SHP77 (cell line): ENCODE results near the gene SCAMP4.

ENCODE experiments used
- DNase-seq, 2 experiments: peaks; one replicate each; lab custom pipeline; 2025; lab: John Stamatoyannopoulos, UW

Gene SCAMP4, protein sequence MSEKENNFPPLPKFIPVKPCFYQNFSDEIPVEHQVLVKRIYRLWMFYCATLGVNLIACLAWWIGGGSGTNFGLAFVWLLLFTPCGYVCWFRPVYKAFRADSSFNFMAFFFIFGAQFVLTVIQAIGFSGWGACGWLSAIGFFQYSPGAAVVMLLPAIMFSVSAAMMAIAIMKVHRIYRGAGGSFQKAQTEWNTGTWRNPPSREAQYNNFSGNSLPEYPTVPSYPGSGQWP

DNA sequence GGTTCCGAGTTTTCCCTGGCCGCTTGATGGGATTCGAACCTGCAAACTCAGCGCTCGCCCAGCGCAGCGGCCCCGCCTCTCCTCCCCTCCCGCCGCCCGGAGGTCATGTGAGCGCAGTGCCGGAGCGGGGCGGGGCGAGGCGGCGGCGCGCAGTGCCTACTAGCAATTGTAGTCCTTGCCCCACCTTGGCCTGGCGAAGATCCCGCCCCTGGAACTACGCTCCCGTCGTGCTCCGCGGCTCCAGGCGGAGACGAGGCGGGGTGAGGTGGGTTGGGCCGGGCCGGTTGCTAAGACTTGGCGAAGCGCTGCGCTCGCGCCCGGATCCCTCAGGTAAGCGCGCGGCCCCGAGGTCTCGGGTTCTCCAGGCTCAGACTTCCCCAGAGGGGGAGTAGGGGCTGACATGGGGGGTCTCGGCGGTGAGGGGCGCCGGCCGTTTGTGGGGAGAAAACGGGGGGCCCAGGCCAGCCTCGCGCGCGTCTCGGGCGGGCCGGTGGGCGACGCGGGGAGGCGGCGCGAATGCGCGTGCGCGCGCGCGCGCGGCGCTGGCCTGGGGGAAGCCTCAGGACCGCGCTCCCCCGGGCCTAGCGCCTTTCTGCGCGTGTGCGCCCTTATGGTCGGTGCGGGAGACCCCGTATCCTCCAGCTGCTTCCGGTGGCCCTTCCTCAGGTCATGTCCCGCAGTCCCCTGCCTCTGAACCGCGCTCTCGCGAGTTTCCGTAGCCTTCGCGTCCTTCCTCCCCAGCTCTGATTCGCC lies at the start of gene SCAMP4, which contains the start of gene ADAT3:
TSS of gene SCAMP4 (plus strand) at position 290 of the 753 bp plus-strand sequence. CDS start 9,621 bp downstream, outside the sequence.
TSS of gene ADAT3 (plus strand) at position 290 of the 753 bp plus-strand sequence. CDS start 6,649 bp downstream, outside the sequence.
- DNase-seq, result peak; percentile 93 to 98

DNA sequence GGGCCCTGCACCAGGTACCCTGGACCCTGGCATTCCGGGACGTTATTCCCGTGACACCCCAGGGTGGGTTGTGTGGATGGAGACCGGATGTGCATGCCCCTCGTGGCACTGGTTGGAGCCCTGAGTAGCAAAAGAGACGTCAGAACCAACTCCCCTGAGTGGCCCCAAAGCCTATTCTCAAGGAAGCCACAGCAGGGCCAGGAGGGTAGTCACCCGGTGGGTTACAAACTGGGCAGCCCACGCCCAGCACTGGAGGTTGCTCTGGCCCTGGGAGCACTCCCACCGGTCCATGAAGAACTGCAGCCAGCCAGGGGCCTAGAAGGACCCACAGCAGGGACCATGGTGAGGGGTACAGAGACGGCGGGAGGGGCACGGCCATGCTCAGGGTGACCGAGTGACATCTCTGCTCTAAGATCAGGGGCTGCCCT lies 49.4 kb upstream of the SCAMP4 start:
- no peak for DNase-seq

DNA sequence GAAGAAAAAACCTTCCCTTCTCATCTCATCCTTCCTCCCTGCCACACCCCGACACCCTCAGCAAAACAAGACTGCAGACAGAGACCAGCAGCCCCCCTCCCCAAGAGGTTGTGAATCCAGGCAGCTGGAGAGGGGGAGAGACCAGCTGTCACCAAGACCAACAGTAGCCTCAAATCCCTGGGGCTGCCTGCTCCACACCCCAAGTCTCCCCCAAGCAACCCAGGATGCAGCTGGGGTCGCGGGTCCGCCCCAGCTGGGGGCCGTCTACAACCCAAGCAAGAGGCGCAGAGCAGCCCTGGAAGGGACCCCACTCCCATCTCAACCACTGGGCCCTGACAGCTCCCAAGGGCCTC lies 48.9 kb upstream of the SCAMP4 start:
- DNase-seq, result no peak

DNA sequence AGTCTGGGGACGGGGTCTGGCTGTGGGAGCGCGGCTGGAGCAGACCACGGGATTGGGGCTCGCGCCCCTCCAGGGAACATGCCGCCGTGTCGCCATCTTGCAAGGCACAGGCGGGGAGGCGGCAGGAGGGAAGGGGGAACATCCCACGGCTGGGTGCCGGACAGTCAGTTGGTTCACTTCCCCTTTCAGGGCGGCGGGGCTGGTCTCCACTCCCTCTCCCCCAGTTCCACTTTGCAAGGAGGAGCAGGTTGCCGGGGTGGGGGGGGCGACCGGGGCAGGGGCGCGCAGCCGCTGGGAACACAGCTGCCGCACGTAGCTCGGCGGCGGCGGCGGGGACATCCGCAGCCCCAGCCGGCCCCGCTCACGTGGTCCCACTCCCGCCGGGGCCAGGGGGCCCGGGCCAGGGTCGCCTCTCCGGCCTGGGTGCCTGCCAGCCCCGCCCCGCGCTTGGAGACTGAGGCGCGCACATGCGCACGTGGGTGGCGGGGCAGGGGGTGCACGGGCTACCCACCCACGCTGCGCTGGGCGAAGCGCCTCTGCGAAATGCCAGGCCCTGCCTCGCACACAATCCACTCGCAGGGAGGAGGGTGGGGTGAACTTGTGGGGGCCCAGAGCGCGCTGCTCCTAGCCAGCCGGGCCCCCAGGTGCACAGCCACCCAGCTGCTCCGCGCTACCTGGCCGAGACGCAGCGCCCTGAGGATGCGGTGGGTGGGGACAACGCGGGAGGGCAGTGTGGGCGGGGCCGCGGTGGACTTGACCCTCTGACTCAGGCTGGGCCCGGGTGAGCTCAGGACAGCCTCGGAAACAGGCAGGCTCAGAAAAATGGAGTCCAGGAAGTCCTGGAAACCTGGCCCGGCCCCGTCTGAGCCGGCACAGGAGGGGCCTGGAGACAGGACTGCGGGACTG lies 48.2 kb upstream of the SCAMP4 start:
- DNase-seq, result no peak

DNA sequence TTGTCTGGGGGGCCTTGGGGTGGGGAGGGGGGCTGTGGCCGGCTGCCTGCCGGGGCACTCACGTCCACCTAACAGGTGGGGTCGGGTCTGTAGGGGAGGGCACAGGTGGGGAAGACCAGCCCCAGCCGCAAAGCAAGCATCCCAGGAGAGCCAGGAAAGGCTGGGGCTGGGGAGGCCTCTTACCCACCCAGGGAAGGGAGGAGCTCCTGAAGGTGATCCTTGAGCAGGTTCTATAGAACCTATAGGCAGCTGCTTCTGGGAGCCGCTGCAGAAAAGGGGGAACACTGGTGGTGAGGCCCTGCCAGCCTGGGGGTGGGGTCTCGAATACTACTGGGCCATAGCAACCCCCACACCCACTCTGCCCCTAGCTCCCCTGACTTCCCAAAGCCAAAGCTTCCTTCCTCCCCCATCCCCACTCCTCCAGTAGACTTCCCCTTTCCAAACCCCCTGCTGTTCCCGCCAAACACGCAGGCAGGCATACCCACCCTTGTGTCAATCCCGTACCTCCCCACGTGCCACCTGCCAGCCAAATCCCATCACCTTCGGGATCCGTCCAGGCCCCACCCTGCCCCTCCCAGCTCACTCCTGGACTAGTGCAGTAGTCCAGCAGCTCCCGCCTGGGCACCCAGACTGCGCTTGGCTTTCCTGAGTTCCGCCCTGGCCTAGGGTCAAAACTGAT lies 47.4 kb upstream of the SCAMP4 start:
- DNase-seq, result no peak

DNA sequence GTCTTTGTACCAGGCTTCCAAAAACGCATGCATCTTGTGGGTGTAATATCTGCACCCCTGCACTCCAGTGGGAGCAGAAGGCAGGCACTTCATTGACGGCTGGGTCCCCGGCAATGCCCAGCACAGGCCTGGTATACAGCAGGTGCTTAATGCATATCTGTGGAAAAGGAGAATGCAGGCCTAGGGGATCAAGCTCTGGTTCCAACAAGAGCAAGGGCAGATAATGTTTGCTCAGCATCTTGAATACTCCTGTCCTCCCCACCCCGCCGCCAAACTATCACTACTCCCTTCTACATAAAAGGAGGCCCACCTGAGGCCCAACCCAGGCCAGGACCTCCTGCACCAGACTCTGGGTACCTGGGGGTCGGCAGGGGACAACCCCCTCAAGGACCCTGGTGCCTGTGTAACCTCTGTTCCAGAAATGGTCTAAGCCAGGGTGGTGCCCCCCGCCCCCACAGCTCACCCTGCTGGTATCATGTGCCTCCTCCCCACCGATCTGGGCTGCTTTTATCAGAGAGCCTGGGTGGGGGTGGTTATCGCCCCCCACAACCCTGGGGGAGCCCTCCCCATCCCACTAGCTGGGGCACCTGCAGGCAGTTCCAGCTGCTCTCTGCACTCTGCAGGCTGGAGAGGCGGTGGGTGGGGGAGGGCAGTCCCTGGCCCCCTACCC lies 46.7 kb upstream of the SCAMP4 start:
- DNase-seq, result no peak

DNA sequence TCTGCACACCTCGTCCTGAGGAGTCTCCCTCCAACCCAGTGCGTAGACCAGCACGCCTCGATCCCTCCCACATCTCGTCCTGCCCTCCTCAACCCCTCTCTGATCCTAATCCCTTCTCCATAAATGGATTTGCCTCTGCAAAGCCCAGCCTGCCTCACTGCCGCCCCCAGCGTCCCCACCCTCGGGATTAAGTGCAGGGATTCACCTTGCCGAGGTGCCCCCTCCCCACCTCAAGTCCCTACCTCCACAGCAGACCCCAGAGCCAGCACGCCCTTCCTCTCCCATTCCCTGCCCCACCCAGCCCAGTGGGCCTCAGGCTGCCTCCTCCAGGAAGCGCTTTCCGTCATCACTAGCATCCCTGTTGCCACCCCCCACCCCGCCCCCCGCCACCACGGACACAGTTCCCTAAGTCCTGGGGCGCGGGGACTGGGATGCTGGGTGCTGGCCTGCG lies 45.8 kb upstream of the SCAMP4 start:
- DNase-seq, result no peak

DNA sequence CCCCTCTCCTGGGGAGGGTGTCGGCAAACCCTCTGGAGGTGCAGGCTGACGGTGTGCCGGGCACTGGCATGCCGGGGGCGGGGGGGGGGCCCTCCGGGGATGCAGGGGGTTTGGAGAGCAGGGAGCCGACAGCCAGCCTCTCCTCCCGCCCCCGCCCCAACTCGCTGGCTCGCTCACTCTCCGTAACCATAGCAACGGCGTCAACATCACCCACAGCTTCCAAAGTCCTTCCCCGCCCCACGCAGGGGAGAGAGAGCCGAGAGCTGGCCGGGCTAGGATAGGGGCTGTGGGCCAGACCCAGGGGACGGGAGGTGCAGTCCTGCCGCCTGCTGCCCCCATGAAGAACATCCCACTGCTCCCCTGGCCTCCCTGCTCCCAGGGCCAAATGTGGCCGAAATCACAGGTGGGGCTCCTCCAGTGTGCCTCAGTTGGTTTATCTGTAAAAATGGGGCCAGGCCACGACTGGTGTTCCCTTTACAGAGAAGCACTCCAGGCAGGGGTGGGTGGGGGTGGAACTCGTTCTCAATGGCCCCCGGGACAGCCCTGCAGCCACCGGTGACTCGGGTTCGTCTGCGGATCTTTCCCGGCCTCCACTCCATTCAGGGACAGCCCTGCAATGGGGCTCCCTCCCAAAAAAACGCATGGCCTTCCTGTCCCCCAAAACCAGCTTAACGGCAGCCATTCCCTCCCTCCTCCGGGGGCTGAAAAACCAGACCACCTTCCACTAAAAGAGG lies 45.0 kb upstream of the SCAMP4 start:
- DNase-seq, result no peak

DNA sequence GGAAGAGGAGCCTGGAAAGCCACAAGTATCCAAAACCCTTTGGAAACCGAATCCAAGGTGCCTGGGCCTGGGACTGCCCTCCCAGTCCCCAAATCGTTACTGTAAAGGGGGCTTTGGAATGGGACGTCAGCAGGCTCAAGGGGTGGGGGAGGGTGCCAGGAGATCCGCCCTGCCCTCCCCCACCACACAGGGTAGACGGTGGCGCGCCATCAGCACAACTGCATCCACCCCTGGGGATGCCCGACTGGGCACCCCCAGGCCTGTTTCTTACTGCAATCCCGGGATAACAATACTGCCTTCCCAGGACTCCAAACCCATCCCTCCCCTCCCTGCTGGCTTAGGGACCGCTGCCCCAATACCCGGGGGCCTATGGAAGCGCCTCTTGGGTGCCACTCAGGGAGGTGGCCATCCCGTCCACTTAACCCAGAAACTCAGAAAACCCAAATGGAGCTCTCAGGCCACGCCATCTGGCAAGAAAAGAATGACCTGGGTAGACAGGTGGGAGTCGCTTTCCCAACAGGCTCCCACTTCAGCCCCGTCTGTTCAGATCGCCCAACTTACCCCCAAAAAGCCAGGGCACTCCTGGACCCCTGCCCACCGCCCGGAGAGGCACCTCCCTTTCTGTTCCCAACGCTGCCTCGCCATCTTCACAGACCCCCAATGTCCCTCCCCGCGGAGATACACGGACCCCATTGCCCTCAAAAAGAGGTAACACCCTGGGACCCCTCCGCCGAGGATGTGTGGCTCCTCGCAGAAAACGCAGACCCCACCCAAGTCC lies 44.2 kb upstream of the SCAMP4 start:
- no peak for DNase-seq

DNA sequence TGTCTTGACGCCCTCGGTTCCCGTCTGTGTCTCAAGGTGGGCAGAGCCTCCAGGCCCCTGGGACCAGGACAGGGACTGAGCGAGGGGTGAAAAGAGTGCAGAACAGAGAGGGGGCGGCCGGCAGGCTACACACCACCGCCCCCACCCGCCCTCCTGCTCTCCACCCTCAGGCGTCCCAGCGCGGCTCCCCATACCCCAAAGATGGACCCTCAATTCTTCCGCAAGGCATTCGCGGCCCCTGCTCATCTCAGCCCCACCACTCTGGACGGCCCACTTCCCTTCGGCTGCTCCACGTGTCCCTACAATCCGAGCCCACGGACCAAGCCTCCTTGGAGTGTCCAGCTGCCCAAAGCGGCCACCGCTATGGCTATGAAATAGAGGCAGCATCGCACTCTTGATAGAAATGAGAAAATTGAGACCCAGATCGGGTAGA lies 43.6 kb upstream of the SCAMP4 start:
- DNase-seq, result no peak

DNA sequence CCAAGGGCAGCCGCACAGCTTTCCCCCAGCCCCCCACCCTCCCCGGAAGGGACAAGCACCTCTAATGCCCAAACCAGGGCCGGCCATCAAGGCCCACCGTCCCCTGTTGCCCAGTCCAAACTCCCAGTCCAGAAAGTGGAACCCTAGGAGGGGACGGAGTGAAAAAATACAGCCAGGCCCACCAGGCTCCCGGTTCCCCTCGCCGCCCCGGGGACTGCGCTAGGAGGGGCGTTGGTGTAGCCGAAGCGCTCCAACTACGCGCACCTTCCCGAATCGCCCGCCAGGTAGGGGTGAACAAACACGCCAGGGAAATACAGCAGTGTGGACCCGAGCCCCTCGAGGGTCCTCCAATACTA lies 43.2 kb upstream of the SCAMP4 start:
- DNase-seq, result no peak

DNA sequence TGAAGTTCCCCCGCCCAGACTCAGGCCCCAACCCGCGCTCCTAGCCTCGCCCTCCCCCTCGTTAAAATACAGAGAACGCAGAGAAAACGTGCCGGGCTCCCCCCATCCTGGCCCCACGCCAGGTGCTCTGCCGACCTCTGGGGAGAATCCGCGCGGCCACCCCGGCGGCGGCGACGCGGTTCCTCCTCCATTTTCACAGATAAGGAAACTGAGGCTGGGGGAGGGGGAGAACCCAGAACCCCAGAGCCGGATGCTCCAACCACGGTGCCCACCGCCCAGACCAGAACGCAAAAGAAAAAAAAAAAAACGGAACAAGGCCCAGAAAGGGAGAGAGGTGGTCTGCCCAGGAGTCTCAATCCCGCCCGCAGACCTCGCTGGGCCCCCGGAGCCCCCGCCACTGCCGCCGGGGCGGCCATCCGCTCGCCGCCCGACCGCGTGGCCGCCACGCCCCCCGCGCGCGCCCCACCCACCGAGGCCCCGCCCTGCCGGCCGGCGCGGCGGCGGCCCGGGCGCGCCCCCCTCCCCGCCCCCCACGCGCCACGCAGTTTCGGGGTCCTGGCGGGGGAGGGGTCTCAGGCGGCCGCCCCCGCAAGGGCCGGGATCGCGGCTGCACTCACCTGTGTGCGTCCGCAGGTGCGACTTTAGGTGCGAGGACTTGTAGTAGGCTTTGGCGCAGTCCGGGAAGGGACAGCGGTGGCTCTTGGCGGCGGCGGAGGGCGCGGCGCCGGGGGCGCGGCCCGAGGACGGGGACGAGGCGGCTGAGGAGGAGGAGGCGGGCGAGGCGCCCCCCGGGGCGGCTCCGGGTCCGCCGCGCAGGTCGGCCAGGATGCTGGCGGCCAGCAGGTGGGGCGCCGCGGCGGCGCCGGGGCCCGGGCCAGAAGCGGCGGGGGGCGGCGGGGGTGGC lies 42.5 kb upstream of the SCAMP4 start:
- no peak for DNase-seq

DNA sequence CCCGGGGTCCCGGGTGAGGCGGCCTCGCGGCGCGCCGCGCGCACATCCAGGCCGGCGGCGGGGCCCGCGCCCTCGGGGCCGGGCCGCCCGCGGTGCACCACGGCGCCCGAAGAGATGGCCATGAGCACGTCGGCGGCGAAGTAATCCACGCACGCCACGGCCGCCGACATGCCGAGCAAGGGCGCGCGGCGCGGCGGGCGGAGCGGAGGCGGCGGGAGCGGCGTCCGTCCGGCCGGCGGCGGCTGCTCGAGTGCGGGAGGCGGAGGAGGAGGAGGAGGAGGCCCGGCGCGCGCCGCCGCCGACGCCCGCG lies 41.9 kb upstream of the SCAMP4 start, which contains the start of gene KLF16:
TSS of gene KLF16 (minus strand) at position 252 of the 310 bp plus-strand sequence. CDS start at position 170, 82 bp downstream.
- DNase-seq, result no peak

DNA sequence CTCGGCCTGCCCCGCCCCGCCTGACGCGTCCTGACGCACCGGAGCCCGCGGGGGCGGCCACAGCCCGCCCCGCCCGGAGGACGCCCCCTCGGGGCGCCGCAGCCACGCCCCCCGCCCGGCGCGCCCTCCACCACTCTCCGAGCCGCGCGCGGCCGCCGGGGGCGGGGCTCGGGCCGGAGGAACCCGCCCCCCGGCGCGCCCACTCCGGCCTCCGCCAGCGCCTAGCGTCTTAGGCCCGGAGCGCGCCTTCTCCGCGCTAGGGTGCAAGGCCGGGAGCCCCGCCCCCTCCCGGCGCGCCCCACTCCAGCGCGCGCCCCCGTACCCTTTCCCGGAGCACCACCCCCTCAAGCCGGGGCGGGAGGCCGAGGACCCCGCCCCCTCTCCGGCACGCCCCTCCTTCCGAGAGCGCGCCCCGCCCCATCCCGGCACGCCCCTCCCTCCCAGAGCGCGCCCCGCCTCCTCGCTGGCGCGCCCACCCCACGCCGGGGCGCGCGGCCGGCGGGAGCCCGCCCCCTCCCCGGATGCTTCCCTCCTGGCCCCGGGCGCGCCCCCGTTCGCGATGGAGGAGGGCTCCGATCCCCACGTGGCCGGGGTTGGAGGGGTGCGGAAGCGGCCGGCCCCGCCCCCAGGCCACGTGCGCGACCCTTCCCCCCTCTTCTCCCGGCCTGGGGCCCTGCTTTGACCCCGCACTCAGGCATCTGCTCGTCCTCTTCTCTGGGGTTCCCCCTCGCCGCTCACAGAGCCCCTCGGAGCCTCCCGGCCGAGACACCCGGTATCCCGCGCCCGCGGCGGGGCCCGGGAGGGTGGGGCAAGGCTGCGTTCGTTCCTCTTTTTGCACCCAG lies 41.3 kb upstream of the SCAMP4 start:
- DNase-seq, result peak; percentile 88 to 89

DNA sequence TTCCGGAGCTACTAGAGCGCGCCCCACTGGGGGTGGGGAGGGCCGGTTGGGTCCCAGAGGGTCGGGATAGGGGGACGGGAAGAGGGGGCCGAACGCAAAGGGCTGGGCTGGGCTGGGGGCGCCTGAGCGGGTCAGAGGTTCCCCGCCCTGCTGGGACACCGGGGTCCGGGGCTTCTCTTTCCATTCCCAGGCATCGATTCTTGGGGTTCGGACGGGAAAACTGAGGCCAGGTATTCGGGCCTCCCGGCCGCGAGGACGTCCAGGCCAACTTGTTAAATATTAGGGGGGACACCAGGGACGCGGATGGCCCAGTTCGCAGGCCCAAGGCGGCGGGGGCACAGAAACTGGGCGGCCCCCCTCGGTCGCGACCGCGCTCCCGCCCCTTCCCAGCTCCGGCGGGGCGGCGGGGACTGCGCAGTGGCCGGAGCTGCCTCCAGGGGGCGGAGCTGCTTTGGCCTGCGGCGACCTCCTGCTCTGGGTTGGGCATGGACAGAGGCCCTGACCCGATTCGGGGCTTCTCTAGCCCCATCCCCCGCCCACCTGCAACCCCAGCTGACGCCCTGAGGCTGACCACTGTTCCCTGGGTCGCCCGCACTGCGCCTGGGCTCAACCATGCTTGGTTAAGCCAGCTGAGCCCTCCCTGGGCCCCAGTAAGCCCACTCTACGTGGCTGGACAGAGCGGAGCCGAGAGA lies 40.6 kb upstream of the SCAMP4 start:
- DNase-seq, result peak; percentile 40 to 50

DNA sequence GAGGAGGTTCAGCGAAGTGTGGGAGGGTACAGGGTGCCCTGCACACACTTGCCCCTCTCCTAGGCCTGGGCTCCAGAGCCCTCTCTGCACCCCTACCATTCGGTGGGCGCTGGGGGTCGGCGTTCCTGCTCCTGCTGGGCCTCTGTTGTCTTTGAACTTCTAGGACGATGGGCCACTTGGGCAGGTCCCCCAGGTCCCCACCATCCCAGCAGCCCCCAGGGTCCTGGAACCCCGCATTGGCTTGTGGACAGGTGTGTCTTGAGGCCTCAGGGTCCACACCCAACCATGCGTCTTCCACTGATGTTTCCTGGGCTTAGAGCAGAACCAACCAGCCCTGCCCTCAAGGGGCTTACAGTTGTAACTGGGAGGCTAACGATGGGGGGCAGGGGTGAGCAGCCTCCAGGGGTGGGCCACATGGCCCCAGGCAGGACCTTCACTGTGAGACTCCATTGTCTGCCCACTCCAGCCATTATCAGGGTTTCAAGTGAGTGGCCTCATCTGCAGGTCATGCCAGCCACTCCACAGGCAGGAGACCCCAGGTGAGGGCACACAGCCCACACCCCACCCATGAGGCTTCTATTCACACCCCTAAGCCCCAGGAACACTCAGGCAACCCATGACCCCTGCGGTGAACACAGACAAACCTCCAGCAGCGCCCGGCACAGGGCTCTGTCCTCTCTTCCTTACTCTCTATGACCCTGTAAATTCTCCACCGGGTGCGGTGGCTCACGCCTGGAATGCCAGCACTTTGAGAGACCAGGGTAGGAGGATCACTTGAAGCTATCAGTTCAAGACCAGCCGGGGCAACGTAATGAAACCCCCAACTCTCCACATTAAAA lies 39.8 kb upstream of the SCAMP4 start:
- no peak for DNase-seq
